ENCODE data around the gene LGALS7. TPM values are rescaled to one million over a fixed set of nuclear protein-coding genes. Genes with fewer than 3 reads are reported as not detected.
"Not testable (repeated sequence)": the region's sequence is repeated elsewhere in the genome, so short reads cannot be mapped to it uniquely, and the experiment has no call there.

LGALS7 gene
- total RNA-seq = not detected
- long read RNA-seq, donor 1 = 0 reads
- long read RNA-seq, donor 2 = 0 reads

GRCh38 chr19:38773469-38774177 is at the start of gene LGALS7:
Gene LGALS7 (minus strand): TSS chr19:38773517. CDS start chr19:38773492, 25 bp downstream.
- intact Hi-C loops (cut with DNase I) = no loop called here

GRCh38 chr19:38821230-38821825 is 48.0 kb upstream of the LGALS7 start:
- intact Hi-C loops (cut with DNase I) = loop anchor here in 1 of 2 donors (10.0 kb wide), 1 partner anchor 513 kb away; the partner anchor contains the start of gene GMFG
- DNase-seq (ENCODE audit: low spot score) = not testable (repeated sequence)

More at GRCh38 chr19:38773469-38774177, at the start of gene LGALS7:
- no peak for DNase-seq (ENCODE audit: low spot score)

- intact Hi-C loops (cut with DNase I) = no loop called here
- DNase-seq (ENCODE audit: low spot score) = no peak
These were observed 46.1 kb upstream of the LGALS7 start for GRCh38 chr19:38819231-38819920.

GRCh38 chr19:38817081-38817480 is 43.8 kb upstream of the LGALS7 start:
- DNase-seq (ENCODE audit: low spot score) = no peak
- intact Hi-C loops (cut with DNase I) = no loop called here

GRCh38 chr19:38816131-38816750 is 42.9 kb upstream of the LGALS7 start:
- intact Hi-C loops (cut with DNase I) = no loop called here
- no peak for DNase-seq (ENCODE audit: low spot score)

GRCh38 chr19:38815059-38816001 is 42.0 kb upstream of the LGALS7 start:
- intact Hi-C loops (cut with DNase I) = no loop called here
- DNase-seq (ENCODE audit: low spot score) = no peak

- DNase-seq (ENCODE audit: low spot score); intact Hi-C loops (cut with DNase I): not testable (repeated sequence)
These were observed 40.6 kb upstream of the LGALS7 start for GRCh38 chr19:38813932-38814331.

GRCh38 chr19:38813323-38813722 is 40.0 kb upstream of the LGALS7 start:
- intact Hi-C loops (cut with DNase I) = no loop called here
- no peak for DNase-seq (ENCODE audit: low spot score)

GRCh38 chr19:38812841-38813320 is 39.6 kb upstream of the LGALS7 start, which contains the start of gene LGALS4:
Gene LGALS4 (minus strand): TSS chr19:38812945. CDS start chr19:38812886, 59 bp downstream.
- intact Hi-C loops (cut with DNase I) = no loop called here
- DNase-seq (ENCODE audit: low spot score) = no peak

GRCh38 chr19:38812009-38812840 is 38.9 kb upstream of the LGALS7 start:
- no peak for DNase-seq (ENCODE audit: low spot score)
- intact Hi-C loops (cut with DNase I) = no loop called here

GRCh38 chr19:38809592-38810252 is 36.4 kb upstream of the LGALS7 start:
- DNase-seq (ENCODE audit: low spot score) = no peak
- intact Hi-C loops (cut with DNase I) = no loop called here

GRCh38 chr19:38808741-38809140 is 35.4 kb upstream of the LGALS7 start:
- intact Hi-C loops (cut with DNase I) = no loop called here
- DNase-seq (ENCODE audit: low spot score) = no peak

- intact Hi-C loops (cut with DNase I); DNase-seq (ENCODE audit: low spot score): not testable (repeated sequence)
These were observed 34.2 kb upstream of the LGALS7 start for GRCh38 chr19:38807374-38808098.

GRCh38 chr19:38806371-38806770 is 33.1 kb upstream of the LGALS7 start:
- intact Hi-C loops (cut with DNase I) = no loop called here
- no peak for DNase-seq (ENCODE audit: low spot score)

GRCh38 chr19:38805180-38805579 is 31.9 kb upstream of the LGALS7 start:
- intact Hi-C loops (cut with DNase I) = no loop called here
- no peak for DNase-seq (ENCODE audit: low spot score)

GRCh38 chr19:38803543-38803942 is 30.2 kb upstream of the LGALS7 start:
- no peak for DNase-seq (ENCODE audit: low spot score)
- intact Hi-C loops (cut with DNase I) = no loop called here
